C4-2B (cell line): Measurements from ENCODE around the gene OPRL1.

ENCODE experiments used
- CTCF ChIP-seq: fragments of 450-650 bp; conservative IDR thresholded peaks from 2 replicates; pipeline ENCODE4 v1.5.1; 2017; ENCODE audit warnings: mild to moderate bottlenecking
- ZFX ChIP-seq: fragments of 450-650 bp; IDR thresholded peaks from 2 replicates; pipeline ENCODE4 v1.6.1; 2017

DNA sequence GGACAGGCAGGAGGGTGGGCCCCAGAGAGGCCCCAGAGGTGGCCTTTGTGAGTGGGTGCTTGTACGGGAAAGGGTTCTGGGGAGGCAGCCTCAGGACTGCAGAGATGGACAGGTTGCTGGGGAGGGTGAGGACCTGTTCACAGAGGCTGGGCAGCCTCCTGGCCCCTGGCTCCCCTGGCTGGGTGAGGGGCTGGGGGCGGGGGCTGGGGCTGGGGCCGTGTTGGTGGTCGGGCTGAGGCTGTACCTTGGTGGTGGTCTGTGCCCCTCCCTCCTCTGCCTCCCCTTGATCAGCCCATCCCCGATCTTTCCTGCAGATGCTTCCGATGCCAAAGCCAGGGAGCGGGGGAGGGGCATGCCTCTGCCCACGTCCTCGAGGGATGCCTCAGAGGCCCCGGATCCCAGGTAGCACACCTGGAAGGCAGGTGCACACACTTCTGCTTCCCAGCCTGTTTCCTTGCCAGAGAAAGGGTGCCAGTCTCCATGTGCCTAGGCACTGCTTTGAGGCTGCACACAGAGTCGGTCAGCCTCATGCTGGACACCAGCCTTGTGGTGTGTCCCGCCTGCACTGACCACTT lies 12.1 kb upstream of the OPRL1 start:
- TF ChIP-seq CTCF (no peak), ZFX (no peak)
